Keratinocyte (primary cell): ENCODE data around the gene LHFPL6. TPM values are rescaled to one million over a fixed set of nuclear protein-coding genes. Genes with fewer than 3 reads are reported as not detected.
A peak's percentile ranks its signal among the peaks of the same experiment; 100 is the strongest.

Experiments
- DNase-seq: peaks from one replicate; pipeline ENCODE4 v3.0.0-alpha.2; 2011; ENCODE audit warnings: low read depth, missing footprints, low spot score
- FAIRE-seq: peaks from 2 replicates; lab custom pipeline; 2011; peaks lifted over from hg19 to GRCh38; lab: Jason Lieb, UNC
- H2AFZ ChIP-seq: 2 replicates; pipeline ENCODE4 v1.6.0; 2012; ENCODE audit warnings: low read length, control low read depth, inconsistent platforms; ENCODE audit not compliant: control insufficient read depth
- H3K27ac ChIP-seq: 2 replicates; pipeline ENCODE4 v1.5.1; 2011; ENCODE audit warnings: low read length; ENCODE audit not compliant: control insufficient read depth, insufficient read depth
- H3K27me3 ChIP-seq: 3 replicates; pipeline ENCODE4 v1.6.0; 2011; ENCODE audit warnings: low read length; ENCODE audit not compliant: control insufficient read depth, insufficient read depth; ENCODE audit errors: extremely low read depth
- H3K36me3 ChIP-seq, 2 experiments: 2 replicates in 1 of 2; 3 replicates in 1 of 2; pipeline ENCODE4 v1.5.1; 2011; ENCODE audit warnings: low read length in 2 of 2, mild to moderate bottlenecking in 1 of 2; ENCODE audit not compliant: control insufficient read depth in 2 of 2, insufficient read depth in 2 of 2; ENCODE audit errors: extremely low read depth in 1 of 2
- H3K4me1 ChIP-seq: 3 replicates; pipeline ENCODE4 v1.5.1; 2011; ENCODE audit warnings: low read length; ENCODE audit not compliant: control insufficient read depth, insufficient read depth; ENCODE audit errors: extremely low read depth
- H3K4me2 ChIP-seq: 3 replicates; pipeline ENCODE4 v1.6.0; 2011; ENCODE audit warnings: low read depth, low read length; ENCODE audit not compliant: control insufficient read depth, insufficient read depth; ENCODE audit errors: extremely low read depth
- H3K4me3 ChIP-seq, 3 experiments: fragments of 200-600 bp in 1 of 3; sonication (generic) in 1 of 3; 2 replicates in 2 of 3; 3 replicates in 1 of 3; pipeline ENCODE4 v1.5.1; 2011 to 2016; ENCODE audit warnings: low read length in 3 of 3, mild to moderate bottlenecking in 3 of 3, control low read depth in 2 of 3, inconsistent platforms in 1 of 3, low read depth in 1 of 3, mixed read lengths in 1 of 3, mixed run types in 1 of 3, moderate library complexity in 1 of 3; ENCODE audit not compliant: control insufficient read depth in 2 of 3, insufficient read depth in 2 of 3; ENCODE audit errors: extremely low read depth in 1 of 3
- H3K79me2 ChIP-seq: 2 replicates; pipeline ENCODE4 v1.6.0; 2012; ENCODE audit warnings: low read length; ENCODE audit not compliant: control insufficient read depth, insufficient read depth
- H3K9ac ChIP-seq: 3 replicates; pipeline ENCODE4 v1.6.0; 2011; ENCODE audit warnings: low read length; ENCODE audit not compliant: control insufficient read depth, insufficient read depth; ENCODE audit errors: extremely low read depth
- H3K9me1 ChIP-seq: 3 replicates; pipeline ENCODE4 v1.6.0; 2011; ENCODE audit warnings: low read length; ENCODE audit not compliant: control insufficient read depth, insufficient read depth; ENCODE audit errors: extremely low read depth
- H3K9me3 ChIP-seq: 2 replicates; pipeline ENCODE4 v1.5.1; 2012; ENCODE audit warnings: low read depth, low read length; ENCODE audit not compliant: control insufficient read depth
- H4K20me1 ChIP-seq: 3 replicates; pipeline ENCODE4 v1.6.0; 2011; ENCODE audit warnings: low read length; ENCODE audit not compliant: control insufficient read depth, insufficient read depth; ENCODE audit errors: extremely low read depth
- EZH2 ChIP-seq: IDR thresholded peaks from one replicate; pipeline ENCODE4 v1.6.1; 2012; ENCODE audit warnings: inconsistent platforms, mild to moderate bottlenecking, low read length, moderate library complexity
- dilution Hi-C: fragments of 300-500 bp; cut with MboI; formaldehyde crosslinking; loops from one replicate; pipeline ENCODE4 v1.7.0; 2020; ENCODE audit warnings: low sequenced_read_pairs; ENCODE audit not compliant: extremely low pct_ligation_motif_present
- polyA plus RNA-seq, 5 experiments: library from polyadenylated mRNA; depleted of rRNA in 3 of 5; stranded (reverse) in 3 of 5; stranded (forward) in 1 of 5; unstranded in 1 of 5; fragments of >200 nt; gene quantifications; 1 replicate in 1 of 5; 2 replicates in 3 of 5; 3 replicates in 1 of 5; pipeline versions ENCODE4 v1.2.1 to v1.2.3, GENCODE V29; 2011 to 2012; ENCODE audit warnings: missing spikeins in 2 of 5, low read depth in 1 of 5, low replicate concordance in 1 of 5
- TF ChIP-seq, protein P1 (sequence below), 3 experiments: IDR thresholded peaks in 1 of 3; conservative IDR thresholded peaks in 1 of 3; optimal IDR thresholded peaks in 1 of 3; 2 replicates in 2 of 3; 3 replicates in 1 of 3; pipeline versions ENCODE3 to v1.5.1; 2011; ENCODE audit warnings: low read length in 3 of 3, mild to moderate bottlenecking in 3 of 3, moderate library complexity in 2 of 3, control low read depth in 1 of 3, inconsistent platforms in 1 of 3; ENCODE audit not compliant: insufficient read depth in 2 of 3; ENCODE audit errors: extremely low read depth in 1 of 3

Gene LHFPL6
- polyA plus RNA-seq, 1 donor (not counting 4 experiments of a cell fraction or from before 2014, with no cell fraction given), result 15.8 TPM

DNA sequence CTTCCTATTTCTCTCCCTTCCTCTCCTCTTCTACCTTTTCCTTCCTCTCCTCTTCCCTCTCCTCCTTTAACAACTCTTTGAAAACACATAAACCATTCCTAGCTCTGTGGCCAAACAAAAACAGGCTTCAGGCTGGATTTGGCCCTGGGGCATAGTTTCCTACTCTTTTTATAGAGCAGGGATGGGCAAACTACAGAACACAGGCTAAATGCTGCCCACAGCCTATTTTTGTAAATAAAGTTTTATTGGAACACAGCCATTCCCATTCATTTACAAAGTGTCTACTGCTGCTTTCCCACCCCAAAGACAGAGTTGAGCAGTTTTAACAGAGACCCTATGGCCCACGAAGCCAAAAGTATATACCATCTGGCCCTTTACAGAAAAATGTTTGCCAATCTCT, 35.4 kb downstream of the LHFPL6 start:
- Histone ChIP-seq H3K4me3 (no peak overlapping the region), H3K27ac (no peak overlapping the region), H3K9me1 (no peaks in the 10 kb centered on the region), H3K27me3 (no peaks in the 10 kb centered on the region), H3K4me2 (no peak overlapping the region), H4K20me1 (no peaks in the 10 kb centered on the region), H3K79me2 (peaks cover 6% of the 10 kb centered on the region), H3K4me1 (peaks cover 41% of the 10 kb centered on the region), H2AFZ (no peak overlapping the region), H3K36me3 (no peaks in the 10 kb centered on the region), H3K9me3 (no peaks in the 10 kb centered on the region), H3K9ac (no peak overlapping the region)
- DNase-seq (no peak), FAIRE-seq (no peak)
- TF ChIP-seq EZH2, result no peak
- TF ChIP-seq, protein P1, sequence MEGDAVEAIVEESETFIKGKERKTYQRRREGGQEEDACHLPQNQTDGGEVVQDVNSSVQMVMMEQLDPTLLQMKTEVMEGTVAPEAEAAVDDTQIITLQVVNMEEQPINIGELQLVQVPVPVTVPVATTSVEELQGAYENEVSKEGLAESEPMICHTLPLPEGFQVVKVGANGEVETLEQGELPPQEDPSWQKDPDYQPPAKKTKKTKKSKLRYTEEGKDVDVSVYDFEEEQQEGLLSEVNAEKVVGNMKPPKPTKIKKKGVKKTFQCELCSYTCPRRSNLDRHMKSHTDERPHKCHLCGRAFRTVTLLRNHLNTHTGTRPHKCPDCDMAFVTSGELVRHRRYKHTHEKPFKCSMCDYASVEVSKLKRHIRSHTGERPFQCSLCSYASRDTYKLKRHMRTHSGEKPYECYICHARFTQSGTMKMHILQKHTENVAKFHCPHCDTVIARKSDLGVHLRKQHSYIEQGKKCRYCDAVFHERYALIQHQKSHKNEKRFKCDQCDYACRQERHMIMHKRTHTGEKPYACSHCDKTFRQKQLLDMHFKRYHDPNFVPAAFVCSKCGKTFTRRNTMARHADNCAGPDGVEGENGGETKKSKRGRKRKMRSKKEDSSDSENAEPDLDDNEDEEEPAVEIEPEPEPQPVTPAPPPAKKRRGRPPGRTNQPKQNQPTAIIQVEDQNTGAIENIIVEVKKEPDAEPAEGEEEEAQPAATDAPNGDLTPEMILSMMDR (optimal IDR thresholded peaks at IDR 0.05 in 1 of 3, IDR thresholded peaks at IDR 0.05 in 1 of 3, conservative IDR thresholded peaks at IDR 0.05 in 1 of 3; ENCODE audit: extremely low read depth in 1 of 3, insufficient read depth in 2 of 3, low read length in 3 of 3), result no peak
- dilution Hi-C loops, result no loop called here

DNA sequence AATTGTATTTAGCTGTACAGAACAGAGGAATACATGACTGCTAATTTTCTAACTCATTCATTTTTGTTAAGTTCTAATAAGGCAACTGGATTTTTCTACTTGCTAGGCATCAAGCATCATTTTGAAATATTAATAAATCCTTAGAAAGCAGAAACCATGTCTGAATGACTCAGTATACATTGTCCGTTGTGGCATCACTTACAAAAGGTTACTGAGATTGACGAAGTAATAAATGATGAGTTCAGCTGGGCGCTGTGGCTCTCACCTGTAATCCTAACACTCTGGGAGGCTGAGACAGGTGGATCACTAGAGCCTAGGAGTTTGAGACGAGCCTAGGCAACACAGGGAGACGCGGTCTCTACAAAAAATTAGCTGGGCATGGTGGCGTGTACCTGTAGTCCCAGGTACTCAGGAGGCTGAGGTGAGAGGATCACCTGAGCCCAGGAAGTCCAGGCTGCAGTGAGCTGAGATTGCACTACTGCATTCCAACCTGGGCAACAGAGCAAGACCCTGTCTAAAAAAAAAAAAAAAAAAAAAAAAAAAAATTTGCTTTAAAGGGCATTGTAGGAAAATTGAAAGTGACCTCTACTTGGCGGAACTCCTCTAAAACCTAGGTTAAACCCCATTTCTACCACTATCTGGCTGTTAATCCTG, 36.6 kb downstream of the LHFPL6 start:
- Histone ChIP-seq H3K79me2 (peaks cover 7% of the 10 kb centered on the region), H3K9ac (peak overlapping the region; percentile 46), H3K4me1 (peaks cover 49% of the 10 kb centered on the region), H3K9me1 (no peaks in the 10 kb centered on the region), H4K20me1 (no peaks in the 10 kb centered on the region), H3K4me3 (peak overlapping the region in 2 of 3 experiments; percentile 38 to 46), H3K4me2 (peak overlapping the region; percentile 91), H3K36me3 (no peaks in the 10 kb centered on the region), H2AFZ (no peak overlapping the region), H3K27ac (peak overlapping the region; percentile 86), H3K9me3 (no peaks in the 10 kb centered on the region), H3K27me3 (no peaks in the 10 kb centered on the region)
- no peak for TF ChIP-seq EZH2
- TF ChIP-seq, protein P1 (optimal IDR thresholded peaks at IDR 0.05 in 1 of 3, IDR thresholded peaks at IDR 0.05 in 1 of 3, conservative IDR thresholded peaks at IDR 0.05 in 1 of 3; ENCODE audit: extremely low read depth in 1 of 3, insufficient read depth in 2 of 3, low read length in 3 of 3), result no peak
- FAIRE-seq (peak; percentile 59), DNase-seq (peak; percentile 17)
- dilution Hi-C loops, result no loop called here
